ENCODE results near the gene PCLO. TPM values are rescaled to one million over a fixed set of nuclear protein-coding genes. Genes with fewer than 3 reads are reported as not detected.

PCLO gene
- total and polyA plus RNA-seq, 9 donors: 0.31 to 3.6 (median 1.4) TPM

DNA sequence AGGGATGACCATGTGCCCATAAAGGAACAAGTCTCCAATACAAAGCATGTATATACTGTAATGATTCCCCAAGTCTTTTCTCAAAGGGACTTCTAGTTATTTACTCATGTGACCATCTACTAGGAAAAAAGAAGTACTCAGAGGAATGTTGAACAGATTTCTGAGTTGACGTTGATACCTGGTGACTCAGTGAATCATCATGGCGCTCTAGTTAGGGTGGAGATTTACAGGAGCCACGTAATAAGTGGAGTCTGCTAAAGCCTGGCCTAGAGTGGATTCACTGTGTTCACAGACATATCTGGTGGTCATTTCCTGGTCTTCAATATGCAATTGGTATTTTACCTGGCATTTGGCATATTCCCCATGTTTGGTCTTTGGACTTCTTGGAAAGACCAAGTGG is 416.9 kb downstream of the PCLO start:
- Histone ChIP-seq H3K9me3 (no peaks in the 10 kb centered on the region), H3K27me3 (no peaks in the 10 kb centered on the region), H3K27ac (no peak overlapping the region), H3K4me1 (ENCODE audit: insufficient read depth) (no peaks in the 10 kb centered on the region), H3K4me3 (no peak overlapping the region), H3K36me3 (no peaks in the 10 kb centered on the region)
- no peak for DNase-seq
- WGBS, 3 donors: 87 to 95% (median 92%) methylated on average over 3 of the region's 3 CpGs
- TF ChIP-seq POLR2A (IDR thresholded peaks at IDR 0.05) (no peak), EP300 (IDR thresholded peaks at IDR 0.05) (no peak)
- TF ChIP-seq, protein P1, sequence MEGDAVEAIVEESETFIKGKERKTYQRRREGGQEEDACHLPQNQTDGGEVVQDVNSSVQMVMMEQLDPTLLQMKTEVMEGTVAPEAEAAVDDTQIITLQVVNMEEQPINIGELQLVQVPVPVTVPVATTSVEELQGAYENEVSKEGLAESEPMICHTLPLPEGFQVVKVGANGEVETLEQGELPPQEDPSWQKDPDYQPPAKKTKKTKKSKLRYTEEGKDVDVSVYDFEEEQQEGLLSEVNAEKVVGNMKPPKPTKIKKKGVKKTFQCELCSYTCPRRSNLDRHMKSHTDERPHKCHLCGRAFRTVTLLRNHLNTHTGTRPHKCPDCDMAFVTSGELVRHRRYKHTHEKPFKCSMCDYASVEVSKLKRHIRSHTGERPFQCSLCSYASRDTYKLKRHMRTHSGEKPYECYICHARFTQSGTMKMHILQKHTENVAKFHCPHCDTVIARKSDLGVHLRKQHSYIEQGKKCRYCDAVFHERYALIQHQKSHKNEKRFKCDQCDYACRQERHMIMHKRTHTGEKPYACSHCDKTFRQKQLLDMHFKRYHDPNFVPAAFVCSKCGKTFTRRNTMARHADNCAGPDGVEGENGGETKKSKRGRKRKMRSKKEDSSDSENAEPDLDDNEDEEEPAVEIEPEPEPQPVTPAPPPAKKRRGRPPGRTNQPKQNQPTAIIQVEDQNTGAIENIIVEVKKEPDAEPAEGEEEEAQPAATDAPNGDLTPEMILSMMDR (IDR thresholded peaks at IDR 0.05): no peak
- intact Hi-C loops (cut with DNase I): no loop called here

DNA sequence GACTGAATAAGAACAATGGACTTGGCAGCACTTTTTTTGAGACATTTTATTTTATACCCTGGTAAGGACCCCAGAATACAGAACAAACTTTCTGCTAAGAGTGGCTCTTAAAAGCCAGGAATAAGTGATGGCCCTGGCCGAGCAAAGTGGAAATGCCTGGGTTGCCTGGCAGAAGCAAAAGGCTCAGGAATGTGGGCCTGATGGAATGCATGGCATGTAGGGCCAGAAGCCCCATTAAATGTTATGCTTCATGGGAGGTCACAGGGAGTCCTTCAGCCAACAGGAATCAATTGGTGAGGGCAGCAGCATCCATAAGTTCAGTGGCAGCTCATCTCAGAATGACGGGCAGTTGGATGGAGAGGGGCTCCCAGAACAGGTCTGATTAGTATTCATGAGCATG is 417.6 kb downstream of the PCLO start:
- no peak for DNase-seq
- H3K36me3 ChIP-seq: no peaks in the 10 kb centered on the region
- TF ChIP-seq, protein P1 (IDR thresholded peaks at IDR 0.05): no peak
- TF ChIP-seq EP300 (IDR thresholded peaks at IDR 0.05) (no peak), POLR2A (IDR thresholded peaks at IDR 0.05) (no peak)
- H3K9me3 ChIP-seq: no peaks in the 10 kb centered on the region
- H3K4me1 ChIP-seq (ENCODE audit: insufficient read depth): no peaks in the 10 kb centered on the region
- WGBS, 3 donors: 43 to 56% (median 53%) methylated on average over 2 of the region's 2 CpGs
- no peak overlapping the region for H3K27ac ChIP-seq
- no peak overlapping the region for H3K4me3 ChIP-seq
- no peaks in the 10 kb centered on the region for H3K27me3 ChIP-seq
- intact Hi-C loops (cut with DNase I): no loop called here

DNA sequence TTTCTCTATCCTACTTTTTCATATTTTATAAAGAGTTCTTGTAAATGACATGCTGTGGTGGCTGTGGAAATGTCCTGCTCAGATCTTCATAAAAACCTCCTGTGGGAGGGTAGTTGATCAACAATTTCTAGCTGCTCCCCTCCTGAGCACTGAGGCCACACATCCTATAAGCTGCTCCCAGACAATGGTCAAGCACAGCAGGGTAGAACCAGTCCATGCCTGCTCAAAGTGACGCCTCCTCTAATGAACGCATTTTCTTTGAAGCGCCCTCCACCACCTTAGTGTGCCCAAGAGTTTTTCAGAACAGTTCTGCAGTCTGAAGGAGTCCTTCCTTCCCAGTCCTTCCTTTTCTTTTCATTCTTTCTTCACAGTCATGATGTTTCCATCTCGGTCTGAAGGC is 420.5 kb downstream of the PCLO start:
- no peak overlapping the region for H3K27ac ChIP-seq
- intact Hi-C loops (cut with DNase I): no loop called here

DNA sequence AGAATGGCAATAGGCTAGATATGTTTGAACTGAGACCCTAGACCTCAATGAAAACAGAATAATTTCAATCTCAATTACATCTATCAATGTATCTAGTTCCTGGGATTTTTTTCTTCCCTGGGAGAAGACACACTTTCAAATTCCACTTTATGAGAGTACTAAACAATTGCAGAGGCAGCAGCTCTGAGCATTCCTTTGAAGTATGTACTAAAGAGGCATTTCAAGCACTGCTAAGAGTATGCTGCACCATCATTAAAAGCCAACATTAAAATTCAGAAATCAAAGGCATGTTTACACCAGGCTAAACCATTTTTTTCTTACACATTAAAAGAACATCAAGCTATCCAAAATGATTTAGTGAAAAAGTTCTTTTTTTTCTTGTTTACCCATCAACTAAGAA is 421.2 kb downstream of the PCLO start:
- Histone ChIP-seq H3K9me3 (no peaks in the 10 kb centered on the region), H3K36me3 (no peaks in the 10 kb centered on the region), H3K4me3 (no peak overlapping the region), H3K27ac (no peak overlapping the region), H3K27me3 (no peaks in the 10 kb centered on the region), H3K4me1 (ENCODE audit: insufficient read depth) (no peaks in the 10 kb centered on the region)
- no peak for TF ChIP-seq EP300 (IDR thresholded peaks at IDR 0.05)
- no peak for TF ChIP-seq POLR2A (IDR thresholded peaks at IDR 0.05)
- TF ChIP-seq, protein P1 (IDR thresholded peaks at IDR 0.05): no peak
- DNase-seq: no peak
- intact Hi-C loops (cut with DNase I): no loop called here

More for the DNA sequence above, 420.5 kb downstream of the PCLO start:
- DNase-seq: no peak
- H3K4me3 ChIP-seq: no peak overlapping the region
- H3K36me3 ChIP-seq: no peaks in the 10 kb centered on the region
- no peaks in the 10 kb centered on the region for H3K4me1 ChIP-seq (ENCODE audit: insufficient read depth)
- TF ChIP-seq POLR2A (IDR thresholded peaks at IDR 0.05) (no peak), EP300 (IDR thresholded peaks at IDR 0.05) (no peak)
- TF ChIP-seq, protein P1 (IDR thresholded peaks at IDR 0.05): no peak
- 91 to 93% (median 92%) methylated on average over 4 of the region's 4 CpGs for WGBS, 3 donors
- H3K27me3 ChIP-seq: no peaks in the 10 kb centered on the region
- H3K9me3 ChIP-seq: no peaks in the 10 kb centered on the region
